ENCODE measurements around the gene AKAP8L.

Gene AKAP8L

DNA sequence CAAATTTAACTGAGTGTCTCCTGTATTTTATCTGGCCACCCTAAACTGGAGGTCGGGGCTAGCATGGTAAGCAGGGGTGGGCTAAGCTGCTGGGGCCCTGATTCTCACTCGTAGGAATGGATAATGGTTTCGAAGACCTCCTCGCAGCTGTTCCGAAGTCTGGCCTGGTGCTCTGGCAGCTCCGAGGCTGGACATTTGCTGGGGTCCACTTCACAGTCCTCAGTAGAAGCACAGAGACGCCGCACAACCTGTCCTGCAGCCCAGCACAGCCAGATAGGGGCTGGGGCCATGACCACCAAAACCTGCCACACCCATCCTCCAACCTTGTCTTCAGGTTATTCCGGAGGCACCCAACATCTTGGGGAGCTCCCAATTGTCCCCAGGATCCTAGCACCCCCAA, 37.2 kb upstream of the AKAP8L start:
- TF ChIP-seq, protein P1, sequence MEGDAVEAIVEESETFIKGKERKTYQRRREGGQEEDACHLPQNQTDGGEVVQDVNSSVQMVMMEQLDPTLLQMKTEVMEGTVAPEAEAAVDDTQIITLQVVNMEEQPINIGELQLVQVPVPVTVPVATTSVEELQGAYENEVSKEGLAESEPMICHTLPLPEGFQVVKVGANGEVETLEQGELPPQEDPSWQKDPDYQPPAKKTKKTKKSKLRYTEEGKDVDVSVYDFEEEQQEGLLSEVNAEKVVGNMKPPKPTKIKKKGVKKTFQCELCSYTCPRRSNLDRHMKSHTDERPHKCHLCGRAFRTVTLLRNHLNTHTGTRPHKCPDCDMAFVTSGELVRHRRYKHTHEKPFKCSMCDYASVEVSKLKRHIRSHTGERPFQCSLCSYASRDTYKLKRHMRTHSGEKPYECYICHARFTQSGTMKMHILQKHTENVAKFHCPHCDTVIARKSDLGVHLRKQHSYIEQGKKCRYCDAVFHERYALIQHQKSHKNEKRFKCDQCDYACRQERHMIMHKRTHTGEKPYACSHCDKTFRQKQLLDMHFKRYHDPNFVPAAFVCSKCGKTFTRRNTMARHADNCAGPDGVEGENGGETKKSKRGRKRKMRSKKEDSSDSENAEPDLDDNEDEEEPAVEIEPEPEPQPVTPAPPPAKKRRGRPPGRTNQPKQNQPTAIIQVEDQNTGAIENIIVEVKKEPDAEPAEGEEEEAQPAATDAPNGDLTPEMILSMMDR (IDR thresholded peaks at IDR 0.05), result no peak
- H3K36me3 ChIP-seq, result peaks cover 98% of the 10 kb centered on the region
- no peaks in the 10 kb centered on the region for H3K4me1 ChIP-seq (ENCODE audit: control insufficient read depth in 1 of 2, insufficient read depth in 1 of 2, low read depth in 1 of 2, low read length in 1 of 2)
- no peaks in the 10 kb centered on the region for H3K27me3 ChIP-seq
- no peak overlapping the region for H3K27ac ChIP-seq
- no peak overlapping the region for H3K4me3 ChIP-seq (ENCODE audit: low read depth in 1 of 2, low read length in 1 of 2)
- H3K9me3 ChIP-seq, result no peaks in the 10 kb centered on the region

DNA sequence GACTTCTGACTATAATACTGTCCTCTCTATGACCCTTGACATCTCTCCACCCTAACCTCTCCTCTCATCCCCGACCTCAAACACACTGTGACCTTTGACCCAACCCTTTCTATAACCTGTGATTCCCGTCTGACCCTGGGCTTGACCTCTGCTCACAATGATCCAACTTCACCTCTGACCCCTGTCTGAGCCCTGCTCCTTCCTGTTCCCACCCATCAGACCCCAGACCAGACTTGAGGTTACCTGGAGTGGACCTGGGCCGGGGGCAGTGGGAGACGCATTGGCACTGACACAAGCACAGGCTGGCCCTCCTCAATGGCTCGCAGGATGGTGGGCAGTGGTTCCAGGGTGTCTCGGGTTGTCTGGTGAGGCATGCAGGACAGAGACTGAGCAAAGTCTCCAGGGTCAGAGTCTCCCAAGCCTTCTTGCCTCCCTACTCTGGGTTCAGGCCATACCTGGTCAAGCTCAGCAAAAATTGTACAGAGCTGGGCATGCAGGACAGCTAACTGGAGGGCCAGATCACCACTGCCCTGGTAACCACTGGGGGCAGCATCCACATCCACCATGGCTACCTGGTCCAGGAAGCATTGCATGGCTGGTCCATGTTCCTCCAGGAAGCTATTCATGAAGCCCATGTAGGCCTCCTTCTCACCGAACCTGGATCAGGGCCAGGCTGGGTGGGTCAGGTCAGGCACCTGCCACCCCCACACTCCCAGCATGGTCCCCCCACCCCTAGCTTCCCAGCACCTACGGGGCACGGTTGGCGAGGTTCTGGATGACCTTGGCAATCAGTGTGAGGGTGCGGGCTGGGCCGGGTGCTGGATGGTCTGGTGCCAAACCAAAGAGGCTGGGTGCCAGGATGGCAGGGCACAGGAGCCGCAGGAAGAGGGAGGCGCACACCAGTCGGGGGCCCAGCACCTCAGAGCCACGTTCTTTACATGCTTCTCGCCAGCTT, 35.4 kb upstream of the AKAP8L start:
- H3K4me1 ChIP-seq (ENCODE audit: control insufficient read depth in 1 of 2, insufficient read depth in 1 of 2, low read depth in 1 of 2, low read length in 1 of 2), result peaks cover 3 to 6% of the 10 kb centered on the region in 2 experiments
- no peaks in the 10 kb centered on the region for H3K9me3 ChIP-seq
- no peaks in the 10 kb centered on the region for H3K27me3 ChIP-seq
- no peak overlapping the region for H3K4me3 ChIP-seq (ENCODE audit: low read depth in 1 of 2, low read length in 1 of 2)
- TF ChIP-seq, protein P1 (IDR thresholded peaks at IDR 0.05), result no peak
- no peak overlapping the region for H3K27ac ChIP-seq
- H3K36me3 ChIP-seq, result peaks cover 81% of the 10 kb centered on the region

DNA sequence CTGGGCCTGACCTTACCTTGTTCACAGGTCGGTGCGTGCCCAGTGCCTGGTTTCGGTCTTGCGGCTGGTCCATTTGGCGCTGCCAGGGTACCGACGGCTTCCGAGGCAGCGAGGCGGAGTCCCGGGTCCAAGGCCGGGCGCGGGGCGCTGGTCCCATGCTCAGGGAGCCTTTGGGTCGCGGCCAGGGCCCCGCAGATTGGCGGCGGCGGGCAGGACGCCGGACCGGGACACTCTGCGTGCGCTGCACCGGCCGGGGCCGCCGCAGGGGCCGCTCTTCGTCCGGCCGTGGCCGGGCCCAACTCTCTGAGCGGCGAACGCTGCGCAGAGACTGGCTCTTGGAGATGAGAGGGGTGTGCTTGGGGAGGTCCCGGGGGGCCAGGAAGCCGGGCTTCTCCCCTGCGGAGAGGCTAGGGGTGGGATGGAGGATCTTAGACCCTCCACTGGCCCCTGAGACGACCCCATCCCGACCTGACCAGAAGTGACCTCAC, 34.3 kb upstream of the AKAP8L start:
- Histone ChIP-seq H3K27ac (peak overlapping the region; percentile 18), H3K36me3 (peaks cover 70% of the 10 kb centered on the region), H3K4me3 (ENCODE audit: low read depth in 1 of 2, low read length in 1 of 2) (no peak overlapping the region), H3K4me1 (ENCODE audit: control insufficient read depth in 1 of 2, insufficient read depth in 1 of 2, low read depth in 1 of 2, low read length in 1 of 2) (peaks cover 13 to 16% of the 10 kb centered on the region in 2 experiments), H3K9me3 (no peaks in the 10 kb centered on the region), H3K27me3 (no peaks in the 10 kb centered on the region)
- TF ChIP-seq, protein P1 (IDR thresholded peaks at IDR 0.05), result no peak

DNA sequence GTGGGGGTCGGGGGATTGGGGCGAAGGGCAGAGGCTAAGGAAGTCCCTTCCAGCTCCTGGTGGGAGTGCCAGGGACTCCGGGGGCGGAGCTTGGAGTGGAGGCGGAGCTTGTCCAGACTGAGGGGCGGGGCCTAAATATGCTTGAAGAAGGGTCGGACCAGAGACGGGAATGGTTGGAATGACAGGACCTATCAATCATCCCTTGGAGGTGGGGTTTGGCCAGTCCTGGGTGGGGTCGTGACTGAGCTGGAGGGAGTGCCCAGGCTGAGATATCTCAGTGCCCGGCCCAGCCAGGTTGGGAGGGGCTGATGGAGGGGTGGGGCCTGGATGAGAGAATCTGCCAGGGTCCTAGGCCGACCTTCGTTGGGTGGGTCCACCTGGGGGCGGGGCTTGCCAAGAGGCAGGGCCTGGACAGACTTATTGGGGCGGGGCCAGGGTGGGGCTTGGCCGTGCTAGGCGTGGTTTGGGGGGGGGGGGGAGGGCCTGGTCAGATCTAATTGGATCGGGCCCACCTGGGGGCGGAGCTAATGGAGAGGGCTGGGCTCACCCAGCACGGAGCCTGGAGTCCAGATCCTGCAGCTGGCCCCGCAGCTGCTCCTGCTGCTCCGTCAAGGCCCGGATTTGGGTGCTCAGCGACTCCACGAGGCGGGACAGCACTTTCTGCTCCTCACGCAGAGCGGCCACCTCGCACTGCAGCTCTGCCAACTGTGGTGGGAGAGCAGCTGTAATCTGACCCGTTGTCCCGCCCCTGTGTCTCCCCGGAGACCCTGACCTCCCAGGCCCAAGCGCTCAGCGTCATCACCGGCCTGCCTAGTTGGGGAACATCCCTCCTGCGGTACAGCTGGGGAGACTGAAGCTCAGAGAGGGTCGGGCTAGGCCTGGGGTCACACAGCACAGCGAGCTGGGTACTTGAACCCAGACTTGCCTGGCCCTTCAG, 33.6 kb upstream of the AKAP8L start:
- TF ChIP-seq, protein P1 (IDR thresholded peaks at IDR 0.05), result no peak
- no peaks in the 10 kb centered on the region for H3K9me3 ChIP-seq
- H3K4me3 ChIP-seq (ENCODE audit: low read depth in 1 of 2, low read length in 1 of 2), result no peak overlapping the region
- H3K36me3 ChIP-seq, result peaks cover 64% of the 10 kb centered on the region
- peaks cover 16 to 24% of the 10 kb centered on the region in 2 experiments for H3K4me1 ChIP-seq (ENCODE audit: control insufficient read depth in 1 of 2, insufficient read depth in 1 of 2, low read depth in 1 of 2, low read length in 1 of 2)
- peak overlapping the region; percentile 92 for H3K27ac ChIP-seq
- H3K27me3 ChIP-seq, result no peaks in the 10 kb centered on the region

DNA sequence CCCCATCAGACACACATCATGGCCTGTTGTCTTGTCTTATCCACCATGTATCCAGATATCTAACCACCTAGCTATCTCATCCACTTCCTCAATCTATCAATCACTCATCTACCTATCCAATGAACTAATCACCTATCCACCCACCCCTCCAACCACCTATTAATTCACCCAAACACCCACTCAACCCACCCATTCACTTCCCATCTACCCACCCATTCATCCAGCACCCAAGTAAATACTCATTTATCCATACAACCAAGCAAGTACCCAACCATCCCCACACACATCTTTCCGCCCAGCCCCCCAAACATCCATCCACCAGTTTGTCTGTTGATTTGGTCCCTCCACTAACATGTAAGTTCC, 31.7 kb upstream of the AKAP8L start:
- Histone ChIP-seq H3K36me3 (peaks cover 50% of the 10 kb centered on the region), H3K27me3 (no peaks in the 10 kb centered on the region), H3K9me3 (no peaks in the 10 kb centered on the region), H3K4me3 (ENCODE audit: low read depth in 1 of 2, low read length in 1 of 2) (no peak overlapping the region), H3K27ac (peak overlapping the region; percentile 92), H3K4me1 (ENCODE audit: control insufficient read depth in 1 of 2, insufficient read depth in 1 of 2, low read depth in 1 of 2, low read length in 1 of 2) (peaks cover 35 to 42% of the 10 kb centered on the region in 2 experiments)
- TF ChIP-seq, protein P1 (IDR thresholded peaks at IDR 0.05), result no peak

Measured in neutrophil (primary cell).